HepG2 (cell line): ENCODE measurements around the gene CHMP1B. TPM values are rescaled to one million over a fixed set of nuclear protein-coding genes. Genes with fewer than 3 reads are reported as not detected.

ENCODE experiments used
- ATF4 ChIP-seq, 2 experiments: fragments of 450-650 bp in 1 of 2; sonication (generic) in 1 of 2; formaldehyde crosslinking; IDR thresholded peaks; 2 replicates each; pipeline versions ENCODE4 v1.5.0 to v1.8.0; 2020 to 2022; ENCODE audit warnings: mild to moderate bottlenecking in 1 of 2, missing genetic modification reagents in 1 of 2
- CERS6 ChIP-seq: sonication (generic); formaldehyde crosslinking; IDR thresholded peaks from 2 replicates; pipeline ENCODE4 v1.5.0; 2020; ENCODE audit warnings: missing genetic modification reagents
- FOSL2 ChIP-seq: sonication (generic); formaldehyde crosslinking; IDR thresholded peaks from 2 replicates; pipeline ENCODE4 v1.4.0; 2020; ENCODE audit warnings: missing genetic modification reagents
- KAT8 ChIP-seq: IDR thresholded peaks from 2 replicates; pipeline ENCODE4 v1.6.1; 2016; ENCODE audit warnings: missing genetic modification reagents, missing compliant biosample characterization
- NAIF1 ChIP-seq: sonication (generic); formaldehyde crosslinking; IDR thresholded peaks from 2 replicates; pipeline ENCODE4 v1.5.0; 2020; ENCODE audit warnings: mild to moderate bottlenecking, missing genetic modification reagents, borderline replicate concordance
- NFKB2 ChIP-seq: sonication (generic); formaldehyde crosslinking; IDR thresholded peaks from 2 replicates; pipeline ENCODE4 v1.4.0; 2020; ENCODE audit warnings: missing genetic modification reagents, borderline replicate concordance
- NR1H2 ChIP-seq: sonication (generic); formaldehyde crosslinking; IDR thresholded peaks from 2 replicates; pipeline ENCODE4 v1.8.1; 2022; ENCODE audit warnings: low read depth, missing genetic modification reagents, borderline replicate concordance
- NR2F1 ChIP-seq, 2 experiments: fragments of 450-650 bp in 1 of 2; formaldehyde crosslinking in 1 of 2; IDR thresholded peaks; 2 replicates each; pipeline versions ENCODE4 v1.5.0 to v1.6.1; 2016 to 2020; ENCODE audit warnings: mild to moderate bottlenecking in 1 of 2, missing compliant biosample characterization in 1 of 2, missing genetic modification reagents in 1 of 2, moderate library complexity in 1 of 2
- SNAPC4 ChIP-seq: sonication (generic); formaldehyde crosslinking; IDR thresholded peaks from 2 replicates; pipeline ENCODE4 v1.4.0; 2020; ENCODE audit warnings: mild to moderate bottlenecking, missing genetic modification reagents
- TEAD2 ChIP-seq: sonication (generic); formaldehyde crosslinking; IDR thresholded peaks from 2 replicates; pipeline ENCODE4 v1.9.0; 2021; ENCODE audit warnings: missing genetic modification reagents
- ZNF570 ChIP-seq: sonication (generic); formaldehyde crosslinking; IDR thresholded peaks from 2 replicates; pipeline ENCODE4 v1.4.0; 2020; ENCODE audit warnings: mild to moderate bottlenecking, missing genetic modification reagents, borderline replicate concordance
- ZNF646 ChIP-seq: sonication (generic); formaldehyde crosslinking; IDR thresholded peaks from 2 replicates; pipeline ENCODE4 v1.9.0; 2021; ENCODE audit warnings: mild to moderate bottlenecking, missing genetic modification reagents
- polyA plus RNA-seq, 8 experiments: library from polyadenylated mRNA; depleted of rRNA in 3 of 8; stranded (reverse) in 7 of 8; unstranded in 1 of 8; fragments of >200 nt; fragmentation: Illumina TruSeq in 4 of 8; extraction: Trizol in 4 of 8; gene quantifications; 2 replicates each; pipeline versions ENCODE4 v1.2.1 to v1.2.3, GENCODE V29; 2011 to 2016; ENCODE audit warnings: low read depth in 4 of 8, missing spikeins in 1 of 8, mixed read lengths in 1 of 8; ENCODE audit not compliant: insufficient read depth in 1 of 8
- total RNA-seq, 5 experiments: library from RNA; depleted of rRNA; stranded (reverse); fragments of >200 nt; fragmentation: Illumina TruSeq; extraction: Trizol; gene quantifications; 2 replicates each; pipeline ENCODE4 v1.2.3, GENCODE V29; 2016; ENCODE audit warnings: low read depth in 1 of 5

CHMP1B gene
- total and polyA plus RNA-seq, 2 of the 13 experiments (the other 11 are each of a cell fraction or from before 2014, with no cell fraction given) = 18.8 to 20.2 TPM

- no peak for TF ChIP-seq CERS6 (CRISPR knock-in tag)
- TF ChIP-seq NR1H2 (CRISPR knock-in tag) = no peak
- TF ChIP-seq NFKB2 (CRISPR knock-in tag) = peak; percentile 56; the same call in 1 of the 2 replicates
- TF ChIP-seq NAIF1 (CRISPR knock-in tag) = no peak
- TF ChIP-seq ATF4 (CRISPR knock-in tag; IDR thresholded peaks at IDR 0.05) = peak in 1 of 2 experiments; percentile 18; a peak in 1 of 4 replicates
- no peak for TF ChIP-seq TEAD2 (CRISPR knock-in tag)
- TF ChIP-seq SNAPC4 (CRISPR knock-in tag) = no peak
- TF ChIP-seq FOSL2 (CRISPR knock-in tag) = peak; percentile 95
- TF ChIP-seq ZNF646 (CRISPR knock-in tag) = no peak; the same call in 1 of the 2 replicates
- TF ChIP-seq NR2F1 (CRISPR knock-in tag; IDR thresholded peaks at IDR 0.05) = peak in 1 of 2 experiments; percentile 9; a peak in 1 of 4 replicates
- no peak for TF ChIP-seq ZNF570 (CRISPR knock-in tag)
- TF ChIP-seq KAT8 (CRISPR knock-in tag) = 0 out of 2 replicates have a peak, but pooled peaks have one; percentile 69
Observed at GRCh38 chr18:11857177-11857887, 6.1 kb downstream of the CHMP1B start (continued).
